HepG2 (cell line): ENCODE data around the gene NEK8. TPM values are rescaled to one million over a fixed set of nuclear protein-coding genes. Genes with fewer than 3 reads are reported as not detected.

ENCODE experiments used
- CBX2 ChIP-seq, 2 experiments: fragments of 200-600 bp in 1 of 2; sonication (generic); formaldehyde crosslinking in 1 of 2; IDR thresholded peaks; 2 replicates each; pipeline versions ENCODE4 v1.7.0 to v1.8.1; 2018 to 2022; ENCODE audit warnings: low read depth in 2 of 2, low read length in 1 of 2, mild to moderate bottlenecking in 1 of 2, missing genetic modification reagents in 1 of 2
- FOXK2 ChIP-seq: fragments of 450-650 bp; IDR thresholded peaks from 2 replicates; pipeline ENCODE4 v1.6.1; 2016
- HOXA7 ChIP-seq: sonication (generic); formaldehyde crosslinking; IDR thresholded peaks from 2 replicates; pipeline ENCODE4 v1.8.1; 2022; ENCODE audit warnings: mild to moderate bottlenecking, missing genetic modification reagents, moderate library complexity
- TBP ChIP-seq: sonication (generic); formaldehyde crosslinking; IDR thresholded peaks from 2 replicates; pipeline ENCODE4 v1.5.0; 2020; ENCODE audit warnings: missing genetic modification reagents
- TEAD2 ChIP-seq: sonication (generic); formaldehyde crosslinking; IDR thresholded peaks from 2 replicates; pipeline ENCODE4 v1.9.0; 2021; ENCODE audit warnings: missing genetic modification reagents
- ZNF234 ChIP-seq: sonication (generic); formaldehyde crosslinking; conservative IDR thresholded peaks from 2 replicates; pipeline ENCODE4 v1.5.1; 2020; ENCODE audit warnings: mild to moderate bottlenecking, missing genetic modification reagents
- ZNF274 ChIP-seq: sonication (generic); formaldehyde crosslinking; IDR thresholded peaks from 2 replicates; pipeline ENCODE4 v1.5.1; 2020; ENCODE audit warnings: mild to moderate bottlenecking, missing genetic modification reagents
- ZNF329 ChIP-seq: sonication (generic); formaldehyde crosslinking; IDR thresholded peaks from 2 replicates; pipeline ENCODE4 v1.9.0; 2021; ENCODE audit warnings: low read depth, mild to moderate bottlenecking, missing genetic modification reagents
- ZNF766 ChIP-seq: sonication (generic); formaldehyde crosslinking; IDR thresholded peaks from 2 replicates; pipeline ENCODE4 v1.5.0; 2020; ENCODE audit warnings: missing genetic modification reagents, borderline replicate concordance
- polyA plus RNA-seq, 8 experiments: library from polyadenylated mRNA; depleted of rRNA in 3 of 8; stranded (reverse) in 7 of 8; unstranded in 1 of 8; fragments of >200 nt; fragmentation: Illumina TruSeq in 4 of 8; extraction: Trizol in 4 of 8; gene quantifications; 2 replicates each; pipeline versions ENCODE4 v1.2.1 to v1.2.3, GENCODE V29; 2011 to 2016; ENCODE audit warnings: low read depth in 4 of 8, missing spikeins in 1 of 8, mixed read lengths in 1 of 8; ENCODE audit not compliant: insufficient read depth in 1 of 8
- total RNA-seq, 5 experiments: library from RNA; depleted of rRNA; stranded (reverse); fragments of >200 nt; fragmentation: Illumina TruSeq; extraction: Trizol; gene quantifications; 2 replicates each; pipeline ENCODE4 v1.2.3, GENCODE V29; 2016; ENCODE audit warnings: low read depth in 1 of 5
- TF ChIP-seq, protein P1 (sequence below): IDR thresholded peaks from 2 replicates; pipeline ENCODE4 v1.6.1; 2018; ENCODE audit warnings: missing genetic modification reagents, mild to moderate bottlenecking, missing compliant biosample characterization
- TF ChIP-seq, protein P2 (sequence below): sonication (generic); formaldehyde crosslinking; IDR thresholded peaks from 2 replicates; pipeline ENCODE4 v1.4.0; 2020; ENCODE audit warnings: missing genetic modification reagents
- TF ChIP-seq, protein P3 (sequence below): sonication (generic); formaldehyde crosslinking; IDR thresholded peaks from 2 replicates; pipeline ENCODE4 v1.8.1; 2023; ENCODE audit warnings: mild to moderate bottlenecking, missing genetic modification reagents, borderline replicate concordance
- TF ChIP-seq, protein P4 (sequence below), 2 experiments: fragments of 450-650 bp in 1 of 2; sonication (generic) in 1 of 2; formaldehyde crosslinking in 1 of 2; IDR thresholded peaks; 2 replicates each; pipeline versions ENCODE4 v1.6.1 to v1.8.0; 2016 to 2022; ENCODE audit warnings: antibody characterized with exemption in 1 of 2, mild to moderate bottlenecking in 1 of 2, missing genetic modification reagents in 1 of 2
- TF ChIP-seq, protein P5 (sequence below): sonication (generic); formaldehyde crosslinking; IDR thresholded peaks from 2 replicates; pipeline ENCODE4 v1.8.0; 2022; ENCODE audit warnings: mild to moderate bottlenecking, missing genetic modification reagents; ENCODE audit not compliant: insufficient replicate concordance

The NEK8 gene
- total and polyA plus RNA-seq, 2 of the 13 experiments (the other 11 are each of a cell fraction or from before 2014, with no cell fraction given) = 5.8 to 13.5 TPM

DNA sequence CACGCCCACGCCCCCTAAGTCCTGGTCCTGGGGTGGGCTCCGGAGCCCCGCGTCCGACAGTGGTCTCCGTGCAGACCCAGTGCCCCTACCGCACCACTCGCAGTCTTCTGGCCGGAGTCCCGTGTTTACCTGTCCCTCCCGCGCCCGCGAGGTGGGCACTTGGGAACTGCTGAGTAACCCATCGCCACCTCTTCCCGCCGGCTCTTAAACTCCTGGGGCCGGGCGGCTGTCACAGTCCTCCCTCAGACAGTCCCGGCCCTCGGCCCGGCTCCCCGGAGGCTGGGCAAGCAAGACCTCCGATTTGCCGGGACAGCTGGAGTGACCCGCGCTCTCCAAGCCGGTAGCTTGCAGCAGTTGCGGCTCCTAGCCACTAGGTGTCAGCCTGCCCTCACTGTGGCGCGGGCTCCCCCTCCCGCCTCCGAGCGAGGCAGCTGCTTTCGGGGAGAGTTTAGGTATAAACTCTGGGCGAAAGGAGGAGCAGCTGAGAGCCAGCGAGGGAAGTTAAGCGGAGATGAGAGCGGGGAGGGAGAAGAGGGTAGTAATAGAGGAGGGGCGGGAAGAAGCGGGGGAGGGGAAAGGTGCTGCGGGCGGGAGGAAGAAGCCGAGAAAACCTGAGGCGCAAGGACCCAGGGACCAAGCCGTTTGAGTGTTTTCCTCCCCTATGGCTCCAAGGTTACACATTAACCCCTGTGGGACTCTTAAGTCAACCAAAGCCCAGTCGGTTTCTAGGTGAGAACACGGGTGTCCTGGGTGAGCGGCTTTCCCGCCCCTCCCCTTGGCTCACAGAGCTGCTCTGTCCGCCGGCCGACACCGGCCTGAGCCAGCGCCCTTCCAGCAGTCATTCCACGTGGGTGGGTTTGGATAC, 1.7 kb upstream of the NEK8 start (continued):
- TF ChIP-seq, protein P1, sequence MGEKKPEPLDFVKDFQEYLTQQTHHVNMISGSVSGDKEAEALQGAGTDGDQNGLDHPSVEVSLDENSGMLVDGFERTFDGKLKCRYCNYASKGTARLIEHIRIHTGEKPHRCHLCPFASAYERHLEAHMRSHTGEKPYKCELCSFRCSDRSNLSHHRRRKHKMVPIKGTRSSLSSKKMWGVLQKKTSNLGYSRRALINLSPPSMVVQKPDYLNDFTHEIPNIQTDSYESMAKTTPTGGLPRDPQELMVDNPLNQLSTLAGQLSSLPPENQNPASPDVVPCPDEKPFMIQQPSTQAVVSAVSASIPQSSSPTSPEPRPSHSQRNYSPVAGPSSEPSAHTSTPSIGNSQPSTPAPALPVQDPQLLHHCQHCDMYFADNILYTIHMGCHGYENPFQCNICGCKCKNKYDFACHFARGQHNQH = no peak
- no peak for TF ChIP-seq TEAD2 (CRISPR knock-in tag)
- TF ChIP-seq, protein P2, sequence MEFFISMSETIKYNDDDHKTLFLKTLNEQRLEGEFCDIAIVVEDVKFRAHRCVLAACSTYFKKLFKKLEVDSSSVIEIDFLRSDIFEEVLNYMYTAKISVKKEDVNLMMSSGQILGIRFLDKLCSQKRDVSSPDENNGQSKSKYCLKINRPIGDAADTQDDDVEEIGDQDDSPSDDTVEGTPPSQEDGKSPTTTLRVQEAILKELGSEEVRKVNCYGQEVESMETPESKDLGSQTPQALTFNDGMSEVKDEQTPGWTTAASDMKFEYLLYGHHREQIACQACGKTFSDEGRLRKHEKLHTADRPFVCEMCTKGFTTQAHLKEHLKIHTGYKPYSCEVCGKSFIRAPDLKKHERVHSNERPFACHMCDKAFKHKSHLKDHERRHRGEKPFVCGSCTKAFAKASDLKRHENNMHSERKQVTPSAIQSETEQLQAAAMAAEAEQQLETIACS = no peak
- TF ChIP-seq HOXA7 (CRISPR knock-in tag) = no peak
- TF ChIP-seq ZNF274 (CRISPR knock-in tag) = no peak
- TF ChIP-seq, protein P3, sequence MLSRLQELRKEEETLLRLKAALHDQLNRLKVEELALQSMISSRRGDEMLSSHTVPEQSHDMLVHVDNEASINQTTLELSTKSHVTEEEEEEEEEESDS (CRISPR knock-in tag) = no peak
- TF ChIP-seq, protein P4, sequence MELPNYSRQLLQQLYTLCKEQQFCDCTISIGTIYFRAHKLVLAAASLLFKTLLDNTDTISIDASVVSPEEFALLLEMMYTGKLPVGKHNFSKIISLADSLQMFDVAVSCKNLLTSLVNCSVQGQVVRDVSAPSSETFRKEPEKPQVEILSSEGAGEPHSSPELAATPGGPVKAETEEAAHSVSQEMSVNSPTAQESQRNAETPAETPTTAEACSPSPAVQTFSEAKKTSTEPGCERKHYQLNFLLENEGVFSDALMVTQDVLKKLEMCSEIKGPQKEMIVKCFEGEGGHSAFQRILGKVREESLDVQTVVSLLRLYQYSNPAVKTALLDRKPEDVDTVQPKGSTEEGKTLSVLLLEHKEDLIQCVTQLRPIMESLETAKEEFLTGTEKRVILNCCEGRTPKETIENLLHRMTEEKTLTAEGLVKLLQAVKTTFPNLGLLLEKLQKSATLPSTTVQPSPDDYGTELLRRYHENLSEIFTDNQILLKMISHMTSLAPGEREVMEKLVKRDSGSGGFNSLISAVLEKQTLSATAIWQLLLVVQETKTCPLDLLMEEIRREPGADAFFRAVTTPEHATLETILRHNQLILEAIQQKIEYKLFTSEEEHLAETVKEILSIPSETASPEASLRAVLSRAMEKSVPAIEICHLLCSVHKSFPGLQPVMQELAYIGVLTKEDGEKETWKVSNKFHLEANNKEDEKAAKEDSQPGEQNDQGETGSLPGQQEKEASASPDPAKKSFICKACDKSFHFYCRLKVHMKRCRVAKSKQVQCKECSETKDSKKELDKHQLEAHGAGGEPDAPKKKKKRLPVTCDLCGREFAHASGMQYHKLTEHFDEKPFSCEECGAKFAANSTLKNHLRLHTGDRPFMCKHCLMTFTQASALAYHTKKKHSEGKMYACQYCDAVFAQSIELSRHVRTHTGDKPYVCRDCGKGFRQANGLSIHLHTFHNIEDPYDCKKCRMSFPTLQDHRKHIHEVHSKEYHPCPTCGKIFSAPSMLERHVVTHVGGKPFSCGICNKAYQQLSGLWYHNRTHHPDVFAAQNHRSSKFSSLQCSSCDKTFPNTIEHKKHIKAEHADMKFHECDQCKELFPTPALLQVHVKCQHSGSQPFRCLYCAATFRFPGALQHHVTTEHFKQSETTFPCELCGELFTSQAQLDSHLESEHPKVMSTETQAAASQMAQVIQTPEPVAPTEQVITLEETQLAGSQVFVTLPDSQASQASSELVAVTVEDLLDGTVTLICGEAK (IDR thresholded peaks at IDR 0.05) = no peak
- TF ChIP-seq, protein P4 (CRISPR knock-in tag; IDR thresholded peaks at IDR 0.05) = no peak; the same call in 1 of the 2 replicates
- TF ChIP-seq ZNF766 = no peak
- no peak; the same call in 1 of the 2 replicates for TF ChIP-seq ZNF329 (CRISPR knock-in tag)
- TF ChIP-seq CBX2 (IDR thresholded peaks at IDR 0.05; ENCODE audit: low read depth, low read length) = no peak
- TF ChIP-seq CBX2 (CRISPR knock-in tag; IDR thresholded peaks at IDR 0.05; ENCODE audit: low read depth) = no peak
- no peak for TF ChIP-seq TBP (CRISPR knock-in tag)
- TF ChIP-seq FOXK2 = no peak
- TF ChIP-seq ZNF234 (CRISPR knock-in tag) = no peak
- TF ChIP-seq, protein P5, sequence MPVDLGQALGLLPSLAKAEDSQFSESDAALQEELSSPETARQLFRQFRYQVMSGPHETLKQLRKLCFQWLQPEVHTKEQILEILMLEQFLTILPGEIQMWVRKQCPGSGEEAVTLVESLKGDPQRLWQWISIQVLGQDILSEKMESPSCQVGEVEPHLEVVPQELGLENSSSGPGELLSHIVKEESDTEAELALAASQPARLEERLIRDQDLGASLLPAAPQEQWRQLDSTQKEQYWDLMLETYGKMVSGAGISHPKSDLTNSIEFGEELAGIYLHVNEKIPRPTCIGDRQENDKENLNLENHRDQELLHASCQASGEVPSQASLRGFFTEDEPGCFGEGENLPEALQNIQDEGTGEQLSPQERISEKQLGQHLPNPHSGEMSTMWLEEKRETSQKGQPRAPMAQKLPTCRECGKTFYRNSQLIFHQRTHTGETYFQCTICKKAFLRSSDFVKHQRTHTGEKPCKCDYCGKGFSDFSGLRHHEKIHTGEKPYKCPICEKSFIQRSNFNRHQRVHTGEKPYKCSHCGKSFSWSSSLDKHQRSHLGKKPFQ (CRISPR knock-in tag) = no peak
